ENCODE results near the gene ADGRF3. TPM values are rescaled to one million over a fixed set of nuclear protein-coding genes. Genes with fewer than 3 reads are reported as not detected.

Gene ADGRF3
- total and polyA plus RNA-seq, 9 of the 15 experiments (the other 6 are each of a cell fraction or from before 2014, with no cell fraction given), result 0.04 to 0.54 (median 0.16) TPM; not detected in 2

DNA sequence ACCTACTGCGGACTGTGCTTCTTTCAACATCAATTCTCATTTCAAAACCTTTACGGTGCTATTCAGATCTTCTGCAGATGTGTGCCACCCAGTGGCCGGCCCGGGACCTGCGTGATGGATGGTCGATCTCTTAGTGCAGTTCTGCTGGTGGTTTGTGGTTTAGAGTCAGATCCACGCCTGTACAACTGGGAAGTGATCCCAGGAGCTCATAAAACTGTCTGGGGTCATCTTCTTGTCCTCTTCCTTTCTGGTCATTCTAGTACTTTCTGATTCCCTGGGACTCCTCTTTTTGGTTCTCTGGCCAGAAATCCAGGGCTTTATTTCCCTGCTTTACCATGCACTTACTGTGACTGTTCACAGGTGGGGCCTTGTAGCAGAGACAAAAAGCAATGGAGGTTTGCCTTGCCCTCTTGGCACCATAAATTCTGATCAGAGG is 16.5 kb downstream of the ADGRF3 start (continued):
- no peak for TF ChIP-seq NR2C2 (CRISPR knock-in tag; IDR thresholded peaks at IDR 0.05)
- TF ChIP-seq NR2C2 (tag; IDR thresholded peaks at IDR 0.05), result peak; percentile 57; the same call in 1 of the 2 replicates
- TF ChIP-seq KAT2B (IDR thresholded peaks at IDR 0.05; ENCODE audit: low read depth, low read length), result no peak
- no peak for TF ChIP-seq ZBTB2 (IDR thresholded peaks at IDR 0.05)
- TF ChIP-seq PBX2 (CRISPR knock-in tag; IDR thresholded peaks at IDR 0.05; ENCODE audit: low read depth), result no peak
- peak; percentile 44 for TF ChIP-seq PBX2 (tag; conservative IDR thresholded peaks at IDR 0.05; ENCODE audit: low read depth)
- TF ChIP-seq PCBP2 (IDR thresholded peaks at IDR 0.05; ENCODE audit: low read depth, low read length, poor library complexity, severe bottlenecking), result no peak
- 0 out of 2 replicates have a peak, but pooled peaks have one; percentile 34 for TF ChIP-seq ZEB2 (IDR thresholded peaks at IDR 0.05)
- no peak for TF ChIP-seq RUNX1 (IDR thresholded peaks at IDR 0.05; ENCODE audit: low read depth)
- TF ChIP-seq FOXK1 (CRISPR knock-in tag; IDR thresholded peaks at IDR 0.05; ENCODE audit: borderline replicate concordance), result no peak
- TF ChIP-seq ZNF507 (tag; conservative IDR thresholded peaks at IDR 0.05), result no peak
- TF ChIP-seq MEF2D (tag; conservative IDR thresholded peaks at IDR 0.05; ENCODE audit: low read depth), result no peak
- TF ChIP-seq MAZ (CRISPR knock-in tag; conservative IDR thresholded peaks at IDR 0.05 in 1 of 2, IDR thresholded peaks at IDR 0.05 in 1 of 2), result no peak
- no peak for TF ChIP-seq TRIM28 (IDR thresholded peaks at IDR 0.05)
- no peak for TF ChIP-seq EP300 (IDR thresholded peaks at IDR 0.05; ENCODE audit: low read length)
- TF ChIP-seq RBM25 (IDR thresholded peaks at IDR 0.05; ENCODE audit: low read depth, low read length, severe bottlenecking), result no peak
- no peak for TF ChIP-seq SMARCA4 (IDR thresholded peaks at IDR 0.05)
- peak; percentile 10; the same call in 1 of the 2 replicates for TF ChIP-seq STAG1 (CRISPR knock-in tag; IDR thresholded peaks at IDR 0.05; ENCODE audit: borderline replicate concordance)
- no peak for TF ChIP-seq MYBL2 (IDR thresholded peaks at IDR 0.05; ENCODE audit: low read depth)
- no peak for TF ChIP-seq MYBL2 (CRISPR knock-in tag; IDR thresholded peaks at IDR 0.05; ENCODE audit: borderline replicate concordance)
- TF ChIP-seq FOSL1 (tag; conservative IDR thresholded peaks at IDR 0.05), result 0 out of 2 replicates have a peak, but pooled peaks have one; percentile 8
- TF ChIP-seq, protein P1, sequence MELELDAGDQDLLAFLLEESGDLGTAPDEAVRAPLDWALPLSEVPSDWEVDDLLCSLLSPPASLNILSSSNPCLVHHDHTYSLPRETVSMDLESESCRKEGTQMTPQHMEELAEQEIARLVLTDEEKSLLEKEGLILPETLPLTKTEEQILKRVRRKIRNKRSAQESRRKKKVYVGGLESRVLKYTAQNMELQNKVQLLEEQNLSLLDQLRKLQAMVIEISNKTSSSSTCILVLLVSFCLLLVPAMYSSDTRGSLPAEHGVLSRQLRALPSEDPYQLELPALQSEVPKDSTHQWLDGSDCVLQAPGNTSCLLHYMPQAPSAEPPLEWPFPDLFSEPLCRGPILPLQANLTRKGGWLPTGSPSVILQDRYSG (tag; conservative IDR thresholded peaks at IDR 0.05; ENCODE audit: low read depth), result no peak
- TF ChIP-seq BMI1 (IDR thresholded peaks at IDR 0.05; ENCODE audit: low read length), result no peak
- no peak for TF ChIP-seq HDAC3 (IDR thresholded peaks at IDR 0.05; ENCODE audit: borderline replicate concordance, partially characterized antibody)
- TF ChIP-seq PKNOX1 (IDR thresholded peaks at IDR 0.05), result peak; percentile 43; the same call in 1 of the 2 replicates
